ENCODE results near the gene FAM162A.

The FAM162A gene

DNA sequence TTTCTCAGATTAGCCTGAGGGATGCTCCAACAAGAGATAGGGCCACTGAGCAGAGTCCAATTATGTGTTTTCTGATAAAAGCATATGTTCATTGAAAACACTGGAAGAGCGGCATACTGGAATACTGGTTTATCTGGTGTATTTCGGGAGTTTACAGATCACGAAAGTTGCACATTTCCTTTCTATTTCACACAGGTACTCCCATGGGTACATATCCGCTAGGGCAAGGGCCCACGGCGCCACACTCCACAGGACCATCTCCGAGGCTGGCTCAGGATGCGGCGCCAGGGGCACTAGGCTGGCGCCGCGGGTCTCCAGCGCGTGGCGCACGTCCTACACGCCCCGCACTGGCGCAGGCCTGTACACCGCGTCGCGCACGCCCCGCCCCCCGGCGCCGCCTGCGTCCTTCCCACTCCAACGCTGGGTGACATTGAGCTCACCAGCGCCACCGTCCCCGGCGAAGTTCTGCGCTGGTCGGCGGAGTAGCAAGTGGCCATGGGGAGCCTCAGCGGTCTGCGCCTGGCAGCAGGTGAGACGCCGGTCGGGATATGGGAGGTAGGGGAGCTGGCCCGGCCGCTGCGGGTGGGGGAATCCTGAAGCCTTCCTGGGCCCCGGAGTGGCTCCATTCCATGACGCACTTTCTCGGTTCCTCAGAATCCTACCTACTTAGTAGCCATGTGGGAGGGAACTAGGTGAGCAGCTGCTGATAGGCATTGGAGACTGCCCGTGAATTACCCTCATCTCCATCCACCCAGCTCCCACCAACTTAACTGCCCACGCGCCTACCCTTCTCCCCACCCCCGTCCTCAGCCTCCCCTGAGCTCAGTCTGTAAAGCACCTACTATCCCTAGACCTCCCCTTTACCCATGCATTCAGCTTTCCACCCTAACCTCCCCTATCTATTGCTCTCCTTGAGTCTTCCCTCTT lies at the start of gene FAM162A (continued):
- no peak for TF ChIP-seq ZNF837 (tag by site-specific recombination; IDR thresholded peaks at IDR 0.05)
- no peak for TF ChIP-seq TCF7L2 (IDR thresholded peaks at IDR 0.05; ENCODE audit: borderline replicate concordance, low read depth, low read length)
- TF ChIP-seq, protein P1, sequence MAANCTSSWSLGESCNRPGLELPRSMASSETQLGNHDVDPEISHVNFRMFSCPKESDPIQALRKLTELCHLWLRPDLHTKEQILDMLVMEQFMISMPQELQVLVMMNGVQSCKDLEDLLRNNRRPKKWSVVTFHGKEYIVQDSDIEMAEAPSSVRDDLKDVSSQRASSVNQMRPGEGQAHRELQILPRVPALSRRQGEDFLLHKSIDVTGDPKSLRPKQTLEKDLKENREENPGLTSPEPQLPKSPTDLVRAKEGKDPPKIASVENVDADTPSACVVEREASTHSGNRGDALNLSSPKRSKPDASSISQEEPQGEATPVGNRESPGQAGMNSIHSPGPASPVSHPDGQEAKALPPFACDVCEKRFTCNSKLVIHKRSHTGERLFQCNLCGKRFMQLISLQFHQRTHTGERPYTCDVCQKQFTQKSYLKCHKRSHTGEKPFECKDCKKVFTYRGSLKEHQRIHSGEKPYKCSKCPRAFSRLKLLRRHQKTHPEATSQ (tag by site-specific recombination; IDR thresholded peaks at IDR 0.05): 0 out of 2 replicates have a peak, but pooled peaks have one; percentile 60
- TF ChIP-seq, protein P2, sequence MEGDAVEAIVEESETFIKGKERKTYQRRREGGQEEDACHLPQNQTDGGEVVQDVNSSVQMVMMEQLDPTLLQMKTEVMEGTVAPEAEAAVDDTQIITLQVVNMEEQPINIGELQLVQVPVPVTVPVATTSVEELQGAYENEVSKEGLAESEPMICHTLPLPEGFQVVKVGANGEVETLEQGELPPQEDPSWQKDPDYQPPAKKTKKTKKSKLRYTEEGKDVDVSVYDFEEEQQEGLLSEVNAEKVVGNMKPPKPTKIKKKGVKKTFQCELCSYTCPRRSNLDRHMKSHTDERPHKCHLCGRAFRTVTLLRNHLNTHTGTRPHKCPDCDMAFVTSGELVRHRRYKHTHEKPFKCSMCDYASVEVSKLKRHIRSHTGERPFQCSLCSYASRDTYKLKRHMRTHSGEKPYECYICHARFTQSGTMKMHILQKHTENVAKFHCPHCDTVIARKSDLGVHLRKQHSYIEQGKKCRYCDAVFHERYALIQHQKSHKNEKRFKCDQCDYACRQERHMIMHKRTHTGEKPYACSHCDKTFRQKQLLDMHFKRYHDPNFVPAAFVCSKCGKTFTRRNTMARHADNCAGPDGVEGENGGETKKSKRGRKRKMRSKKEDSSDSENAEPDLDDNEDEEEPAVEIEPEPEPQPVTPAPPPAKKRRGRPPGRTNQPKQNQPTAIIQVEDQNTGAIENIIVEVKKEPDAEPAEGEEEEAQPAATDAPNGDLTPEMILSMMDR (tag by site-specific recombination; IDR thresholded peaks at IDR 0.05): peak; percentile 94
- no peak for TF ChIP-seq PRDM1 (tag by site-specific recombination; IDR thresholded peaks at IDR 0.05)
- TF ChIP-seq ZNF785 (tag by site-specific recombination; IDR thresholded peaks at IDR 0.05): no peak
- TF ChIP-seq SP7 (tag by site-specific recombination; IDR thresholded peaks at IDR 0.05): peak; percentile 57; the same call in 1 of the 2 replicates
- TF ChIP-seq ZNF214 (tag by site-specific recombination; IDR thresholded peaks at IDR 0.05; ENCODE audit: borderline replicate concordance): no peak
- no peak for TF ChIP-seq ZBTB8A (tag by site-specific recombination; IDR thresholded peaks at IDR 0.05)
- peak; percentile 82 for TF ChIP-seq ZBTB20 (tag by site-specific recombination; IDR thresholded peaks at IDR 0.05)
- TF ChIP-seq ZNF571 (tag by site-specific recombination; IDR thresholded peaks at IDR 0.05): no peak
- peak; percentile 87 for TF ChIP-seq GLIS1 (tag by site-specific recombination; IDR thresholded peaks at IDR 0.05)
- TF ChIP-seq KLF16 (tag by site-specific recombination; IDR thresholded peaks at IDR 0.05): 0 out of 2 replicates have a peak, but pooled peaks have one; percentile 20
- peak; percentile 65 for TF ChIP-seq ZBTB17 (tag by site-specific recombination; IDR thresholded peaks at IDR 0.05)
- TF ChIP-seq MZF1 (tag by site-specific recombination; IDR thresholded peaks at IDR 0.05; ENCODE audit: borderline replicate concordance): no peak
- TF ChIP-seq, protein P3, sequence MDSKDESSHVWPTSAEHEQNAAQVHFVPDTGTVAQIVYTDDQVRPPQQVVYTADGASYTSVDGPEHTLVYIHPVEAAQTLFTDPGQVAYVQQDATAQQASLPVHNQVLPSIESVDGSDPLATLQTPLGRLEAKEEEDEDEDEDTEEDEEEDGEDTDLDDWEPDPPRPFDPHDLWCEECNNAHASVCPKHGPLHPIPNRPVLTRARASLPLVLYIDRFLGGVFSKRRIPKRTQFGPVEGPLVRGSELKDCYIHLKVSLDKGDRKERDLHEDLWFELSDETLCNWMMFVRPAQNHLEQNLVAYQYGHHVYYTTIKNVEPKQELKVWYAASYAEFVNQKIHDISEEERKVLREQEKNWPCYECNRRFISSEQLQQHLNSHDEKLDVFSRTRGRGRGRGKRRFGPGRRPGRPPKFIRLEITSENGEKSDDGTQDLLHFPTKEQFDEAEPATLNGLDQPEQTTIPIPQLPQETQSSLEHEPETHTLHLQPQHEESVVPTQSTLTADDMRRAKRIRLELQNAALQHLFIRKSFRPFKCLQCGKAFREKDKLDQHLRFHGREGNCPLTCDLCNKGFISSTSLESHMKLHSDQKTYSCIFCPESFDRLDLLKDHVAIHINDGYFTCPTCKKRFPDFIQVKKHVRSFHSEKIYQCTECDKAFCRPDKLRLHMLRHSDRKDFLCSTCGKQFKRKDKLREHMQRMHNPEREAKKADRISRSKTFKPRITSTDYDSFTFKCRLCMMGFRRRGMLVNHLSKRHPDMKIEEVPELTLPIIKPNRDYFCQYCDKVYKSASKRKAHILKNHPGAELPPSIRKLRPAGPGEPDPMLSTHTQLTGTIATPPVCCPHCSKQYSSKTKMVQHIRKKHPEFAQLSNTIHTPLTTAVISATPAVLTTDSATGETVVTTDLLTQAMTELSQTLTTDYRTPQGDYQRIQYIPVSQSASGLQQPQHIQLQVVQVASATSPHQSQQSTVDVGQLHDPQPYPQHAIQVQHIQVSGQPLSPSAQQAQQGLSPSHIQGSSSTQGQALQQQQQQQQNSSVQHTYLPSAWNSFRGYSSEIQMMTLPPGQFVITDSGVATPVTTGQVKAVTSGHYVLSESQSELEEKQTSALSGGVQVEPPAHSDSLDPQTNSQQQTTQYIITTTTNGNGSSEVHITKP (tag by site-specific recombination; IDR thresholded peaks at IDR 0.05): peak; percentile 99
- peak; percentile 64 for TF ChIP-seq SP2 (tag by site-specific recombination; IDR thresholded peaks at IDR 0.05)
- TF ChIP-seq ZNF510 (tag by site-specific recombination; IDR thresholded peaks at IDR 0.05; ENCODE audit: insufficient replicate concordance): peak; percentile 37
- TF ChIP-seq, protein P4, sequence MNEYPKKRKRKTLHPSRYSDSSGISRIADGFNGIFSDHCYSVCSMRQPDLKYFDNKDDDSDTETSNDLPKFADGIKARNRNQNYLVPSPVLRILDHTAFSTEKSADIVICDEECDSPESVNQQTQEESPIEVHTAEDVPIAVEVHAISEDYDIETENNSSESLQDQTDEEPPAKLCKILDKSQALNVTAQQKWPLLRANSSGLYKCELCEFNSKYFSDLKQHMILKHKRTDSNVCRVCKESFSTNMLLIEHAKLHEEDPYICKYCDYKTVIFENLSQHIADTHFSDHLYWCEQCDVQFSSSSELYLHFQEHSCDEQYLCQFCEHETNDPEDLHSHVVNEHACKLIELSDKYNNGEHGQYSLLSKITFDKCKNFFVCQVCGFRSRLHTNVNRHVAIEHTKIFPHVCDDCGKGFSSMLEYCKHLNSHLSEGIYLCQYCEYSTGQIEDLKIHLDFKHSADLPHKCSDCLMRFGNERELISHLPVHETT (tag by site-specific recombination; IDR thresholded peaks at IDR 0.05): no peak
- TF ChIP-seq, protein P5, sequence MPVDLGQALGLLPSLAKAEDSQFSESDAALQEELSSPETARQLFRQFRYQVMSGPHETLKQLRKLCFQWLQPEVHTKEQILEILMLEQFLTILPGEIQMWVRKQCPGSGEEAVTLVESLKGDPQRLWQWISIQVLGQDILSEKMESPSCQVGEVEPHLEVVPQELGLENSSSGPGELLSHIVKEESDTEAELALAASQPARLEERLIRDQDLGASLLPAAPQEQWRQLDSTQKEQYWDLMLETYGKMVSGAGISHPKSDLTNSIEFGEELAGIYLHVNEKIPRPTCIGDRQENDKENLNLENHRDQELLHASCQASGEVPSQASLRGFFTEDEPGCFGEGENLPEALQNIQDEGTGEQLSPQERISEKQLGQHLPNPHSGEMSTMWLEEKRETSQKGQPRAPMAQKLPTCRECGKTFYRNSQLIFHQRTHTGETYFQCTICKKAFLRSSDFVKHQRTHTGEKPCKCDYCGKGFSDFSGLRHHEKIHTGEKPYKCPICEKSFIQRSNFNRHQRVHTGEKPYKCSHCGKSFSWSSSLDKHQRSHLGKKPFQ (tag by site-specific recombination; IDR thresholded peaks at IDR 0.05): peak; percentile 52; the same call in 1 of the 2 replicates
- TF ChIP-seq IKZF3 (tag by site-specific recombination; IDR thresholded peaks at IDR 0.05): no peak
- TF ChIP-seq, protein P6, sequence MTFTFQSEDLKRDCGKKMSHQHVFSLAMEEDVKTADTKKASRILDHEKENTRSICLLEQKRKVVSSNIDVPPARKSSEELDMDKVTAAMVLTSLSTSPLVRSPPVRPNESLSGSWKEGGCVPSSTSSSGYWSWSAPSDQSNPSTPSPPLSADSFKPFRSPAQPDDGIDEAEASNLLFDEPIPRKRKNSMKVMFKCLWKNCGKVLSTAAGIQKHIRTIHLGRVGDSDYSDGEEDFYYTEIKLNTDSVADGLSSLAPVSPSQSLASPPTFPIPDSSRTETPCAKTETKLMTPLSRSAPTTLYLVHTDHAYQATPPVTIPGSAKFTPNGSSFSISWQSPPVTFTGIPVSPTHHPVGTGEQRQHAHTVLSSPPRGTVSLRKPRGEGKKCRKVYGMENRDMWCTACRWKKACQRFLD (tag by site-specific recombination; IDR thresholded peaks at IDR 0.05): no peak
- no peak for TF ChIP-seq ZNF707 (tag by site-specific recombination; IDR thresholded peaks at IDR 0.05)
- TF ChIP-seq, protein P7, sequence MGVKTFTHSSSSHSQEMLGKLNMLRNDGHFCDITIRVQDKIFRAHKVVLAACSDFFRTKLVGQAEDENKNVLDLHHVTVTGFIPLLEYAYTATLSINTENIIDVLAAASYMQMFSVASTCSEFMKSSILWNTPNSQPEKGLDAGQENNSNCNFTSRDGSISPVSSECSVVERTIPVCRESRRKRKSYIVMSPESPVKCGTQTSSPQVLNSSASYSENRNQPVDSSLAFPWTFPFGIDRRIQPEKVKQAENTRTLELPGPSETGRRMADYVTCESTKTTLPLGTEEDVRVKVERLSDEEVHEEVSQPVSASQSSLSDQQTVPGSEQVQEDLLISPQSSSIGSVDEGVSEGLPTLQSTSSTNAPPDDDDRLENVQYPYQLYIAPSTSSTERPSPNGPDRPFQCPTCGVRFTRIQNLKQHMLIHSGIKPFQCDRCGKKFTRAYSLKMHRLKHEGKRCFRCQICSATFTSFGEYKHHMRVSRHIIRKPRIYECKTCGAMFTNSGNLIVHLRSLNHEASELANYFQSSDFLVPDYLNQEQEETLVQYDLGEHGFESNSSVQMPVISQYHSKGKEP (tag by site-specific recombination; IDR thresholded peaks at IDR 0.05): no peak
